Measurements from ENCODE around the gene SLC22A7.
A peak's percentile ranks its signal among the peaks of the same experiment; 100 is the strongest.

The SLC22A7 gene

DNA sequence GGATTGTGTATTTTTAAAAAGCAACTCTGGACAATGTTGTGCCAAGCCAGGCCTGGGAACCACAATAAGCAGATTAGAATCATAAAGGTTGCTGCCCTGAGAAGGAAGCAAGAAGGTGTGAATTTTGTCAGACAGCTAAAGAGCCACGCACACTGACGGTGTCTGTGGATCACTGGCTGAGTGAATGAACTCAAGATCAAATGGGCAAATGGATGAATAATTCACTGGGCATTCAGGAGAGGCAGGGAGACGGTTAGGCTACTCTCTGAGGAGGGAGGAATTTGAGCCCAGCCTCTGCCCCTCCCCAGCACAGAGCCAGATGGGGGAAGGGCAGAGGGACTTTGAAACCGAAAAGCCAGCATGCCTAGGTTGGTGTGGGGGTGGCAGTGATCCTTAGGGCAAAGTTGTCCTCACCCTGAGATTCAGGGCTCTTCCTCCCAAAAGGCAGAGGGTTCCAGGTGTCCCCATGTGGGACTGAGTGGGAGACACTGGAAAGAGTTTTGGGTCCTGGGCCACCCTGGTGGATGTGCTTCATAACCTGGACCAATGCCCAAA, 19.5 kb upstream of the SLC22A7 start:
- peaks cover 8% of the 10 kb centered on the region for H3K36me3 Mint-ChIP-seq (ENCODE audit: insufficient read depth)
- no peak overlapping the region for H3K4me3 Mint-ChIP-seq
- H3K4me1 Mint-ChIP-seq = peaks cover 13% of the 10 kb centered on the region
- H3K9me3 Mint-ChIP-seq = no peaks in the 10 kb centered on the region
- H3K27ac Mint-ChIP-seq (ENCODE audit: low read depth) = peak overlapping the region; percentile 20
- DNase-seq (ENCODE audit: low spot score in 2 of 2) = no peak
- ATAC-seq (replicated peaks; ENCODE audit: extremely low read depth, poor library complexity, severe bottlenecking) = no peak
- peaks cover 75% of the 10 kb centered on the region for H3K27me3 Mint-ChIP-seq

DNA sequence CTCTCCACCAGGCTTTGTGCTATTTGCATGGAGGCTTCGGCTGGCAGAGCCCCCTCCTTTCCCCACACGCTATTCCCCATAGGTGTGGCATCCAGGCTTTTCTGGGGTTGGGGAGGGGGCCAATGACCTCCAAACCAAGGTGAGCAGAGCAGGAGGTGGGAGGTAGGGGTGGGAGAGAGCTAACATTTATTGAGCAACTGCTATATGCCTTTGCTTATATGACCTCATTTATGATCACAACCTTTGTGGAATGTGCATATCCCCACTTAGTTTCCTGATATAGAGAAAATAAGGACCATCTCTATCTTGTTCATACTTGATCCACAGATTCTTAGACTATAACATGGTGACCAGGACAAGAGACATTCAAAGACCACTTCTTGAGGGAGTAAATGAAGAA, 17.8 kb upstream of the SLC22A7 start:
- no peak overlapping the region for H3K27ac Mint-ChIP-seq (ENCODE audit: low read depth)
- ATAC-seq (replicated peaks; ENCODE audit: extremely low read depth, poor library complexity, severe bottlenecking) (no peak), DNase-seq (ENCODE audit: low spot score in 2 of 2) (no peak)
- H3K27me3 Mint-ChIP-seq = peaks cover 62% of the 10 kb centered on the region
- no peaks in the 10 kb centered on the region for H3K9me3 Mint-ChIP-seq
- no peak overlapping the region for H3K4me3 Mint-ChIP-seq
- H3K36me3 Mint-ChIP-seq (ENCODE audit: insufficient read depth) = peaks cover 6% of the 10 kb centered on the region
- peaks cover 13% of the 10 kb centered on the region for H3K4me1 Mint-ChIP-seq

DNA sequence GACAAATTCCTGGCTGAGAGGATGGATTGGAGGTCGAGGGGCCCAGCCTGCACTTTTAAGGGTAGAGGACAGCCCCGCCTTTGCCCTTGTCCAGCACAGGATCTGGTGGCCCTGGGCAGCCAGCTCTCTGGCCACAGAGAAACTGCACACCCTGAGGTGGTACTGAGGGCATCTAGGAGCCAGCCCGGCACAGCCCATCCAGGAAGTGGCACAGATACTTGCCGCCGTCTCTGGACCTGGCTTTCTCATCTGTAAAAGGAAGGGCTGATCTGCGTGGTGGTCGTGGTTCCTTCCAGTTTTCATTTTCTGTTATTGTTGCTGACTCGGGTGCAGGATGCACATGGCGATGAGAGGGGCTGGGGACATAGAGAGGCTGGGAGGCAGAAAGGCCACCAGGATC, 16.0 kb upstream of the SLC22A7 start:
- Mint-ChIP-seq H3K27ac (ENCODE audit: low read depth) (no peak overlapping the region), H3K4me1 (peaks cover 6% of the 10 kb centered on the region), H3K9me3 (no peaks in the 10 kb centered on the region), H3K36me3 (ENCODE audit: insufficient read depth) (peaks cover 4% of the 10 kb centered on the region), H3K27me3 (peaks cover 65% of the 10 kb centered on the region), H3K4me3 (no peak overlapping the region)
- ATAC-seq (replicated peaks; ENCODE audit: extremely low read depth, poor library complexity, severe bottlenecking) = no peak
- no peak for DNase-seq (ENCODE audit: low spot score in 2 of 2)

GRCh38 chr6:43282636-43283513, 15.2 kb upstream of the SLC22A7 start:
- Mint-ChIP-seq H3K27me3 (peaks cover 64% of the 10 kb centered on the region), H3K4me3 (no peak overlapping the region), H3K27ac (ENCODE audit: low read depth) (no peak overlapping the region), H3K36me3 (ENCODE audit: insufficient read depth) (peaks cover 4% of the 10 kb centered on the region), H3K9me3 (no peaks in the 10 kb centered on the region), H3K4me1 (peaks cover 6% of the 10 kb centered on the region)
- ATAC-seq (replicated peaks; ENCODE audit: extremely low read depth, poor library complexity, severe bottlenecking) (no peak), DNase-seq (ENCODE audit: low spot score in 2 of 2) (no peak)

DNA sequence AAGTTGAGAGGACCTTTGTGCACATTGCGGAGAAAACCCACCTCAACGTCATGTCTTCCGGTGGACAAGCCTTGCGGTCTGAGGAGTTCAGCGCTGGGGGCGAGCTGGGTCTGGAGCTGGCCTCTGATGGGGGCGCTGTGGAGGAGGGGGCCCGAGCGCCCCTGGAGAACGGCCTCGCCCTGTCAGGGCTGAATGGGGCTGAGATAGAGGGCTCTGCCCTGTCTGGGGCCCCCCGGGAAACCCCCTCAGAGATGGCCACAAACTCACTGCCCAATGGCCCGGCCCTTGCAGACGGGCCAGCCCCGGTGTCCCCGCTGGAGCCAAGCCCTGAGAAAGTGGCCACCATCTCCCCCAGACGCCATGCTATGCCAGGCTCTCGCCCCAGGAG, 14.6 kb upstream of the SLC22A7 start:
- Mint-ChIP-seq H3K27me3 (peaks cover 59% of the 10 kb centered on the region), H3K27ac (ENCODE audit: low read depth) (no peak overlapping the region), H3K4me1 (peaks cover 3% of the 10 kb centered on the region), H3K36me3 (ENCODE audit: insufficient read depth) (peaks cover 3% of the 10 kb centered on the region), H3K9me3 (no peaks in the 10 kb centered on the region), H3K4me3 (no peak overlapping the region)
- DNase-seq (ENCODE audit: low spot score in 2 of 2) = no peak
- no peak for ATAC-seq (replicated peaks; ENCODE audit: extremely low read depth, poor library complexity, severe bottlenecking)

- Mint-ChIP-seq H3K4me1 (no peaks in the 10 kb centered on the region), H3K36me3 (ENCODE audit: insufficient read depth) (peaks cover 1% of the 10 kb centered on the region), H3K9me3 (no peaks in the 10 kb centered on the region)
Measured at GRCh38 chr6:43283905-43284304, 14.2 kb upstream of the SLC22A7 start.

GRCh38 chr6:43284991-43285781, 12.9 kb upstream of the SLC22A7 start:
- H3K27ac Mint-ChIP-seq (ENCODE audit: low read depth) = no peak overlapping the region
- no peak for DNase-seq (ENCODE audit: low spot score in 2 of 2)
- H3K4me3 Mint-ChIP-seq = no peak overlapping the region
- H3K4me1 Mint-ChIP-seq = no peaks in the 10 kb centered on the region
- no peaks in the 10 kb centered on the region for H3K9me3 Mint-ChIP-seq
- H3K36me3 Mint-ChIP-seq (ENCODE audit: insufficient read depth) = peaks cover 1% of the 10 kb centered on the region
- ATAC-seq (replicated peaks; ENCODE audit: extremely low read depth, poor library complexity, severe bottlenecking) = no peak
- peaks cover 51% of the 10 kb centered on the region for H3K27me3 Mint-ChIP-seq

More at GRCh38 chr6:43283905-43284304, 14.2 kb upstream of the SLC22A7 start:
- H3K4me3 Mint-ChIP-seq = no peak overlapping the region
- H3K27ac Mint-ChIP-seq (ENCODE audit: low read depth) = no peak overlapping the region
- DNase-seq (ENCODE audit: low spot score in 2 of 2) (no peak), ATAC-seq (replicated peaks; ENCODE audit: extremely low read depth, poor library complexity, severe bottlenecking) (no peak)
- peaks cover 55% of the 10 kb centered on the region for H3K27me3 Mint-ChIP-seq

DNA sequence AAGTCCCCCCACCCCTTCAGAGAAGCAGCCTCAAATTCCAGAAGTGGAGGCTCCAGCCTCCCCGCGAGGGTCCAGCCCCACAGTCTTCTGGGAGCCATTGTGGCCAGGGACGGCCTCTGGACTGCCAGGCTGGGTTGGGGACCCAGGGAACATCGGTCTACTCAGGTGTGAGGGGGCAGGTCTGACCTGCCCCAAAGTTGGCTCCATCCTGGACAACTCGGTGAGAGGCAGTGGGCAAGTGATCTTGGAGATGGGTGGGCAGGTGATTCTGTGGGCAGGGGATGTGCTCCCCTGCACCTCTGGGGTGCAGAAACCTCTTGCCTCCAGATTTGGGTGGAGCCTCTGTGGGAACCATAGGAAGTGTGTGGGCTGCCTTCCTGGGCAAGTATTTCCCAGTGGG, 12.2 kb upstream of the SLC22A7 start:
- Mint-ChIP-seq H3K27me3 (peaks cover 45% of the 10 kb centered on the region), H3K4me3 (no peak overlapping the region), H3K27ac (ENCODE audit: low read depth) (no peak overlapping the region), H3K9me3 (no peaks in the 10 kb centered on the region), H3K4me1 (no peaks in the 10 kb centered on the region), H3K36me3 (ENCODE audit: insufficient read depth) (peaks cover 1% of the 10 kb centered on the region)
- DNase-seq (ENCODE audit: low spot score in 2 of 2) (no peak), ATAC-seq (replicated peaks; ENCODE audit: extremely low read depth, poor library complexity, severe bottlenecking) (no peak)

- no peak for ATAC-seq (replicated peaks; ENCODE audit: extremely low read depth, poor library complexity, severe bottlenecking)
- H3K27ac Mint-ChIP-seq (ENCODE audit: low read depth) = no peak overlapping the region
- no peak overlapping the region for H3K4me3 Mint-ChIP-seq
- DNase-seq (ENCODE audit: low spot score in 2 of 2) = no peak
- H3K9me3 Mint-ChIP-seq = no peaks in the 10 kb centered on the region
- peaks cover 1% of the 10 kb centered on the region for H3K36me3 Mint-ChIP-seq (ENCODE audit: insufficient read depth)
- peaks cover 38% of the 10 kb centered on the region for H3K27me3 Mint-ChIP-seq
- H3K4me1 Mint-ChIP-seq = no peaks in the 10 kb centered on the region
Measured at GRCh38 chr6:43286456-43286979, 11.5 kb upstream of the SLC22A7 start.

- DNase-seq (ENCODE audit: low spot score in 2 of 2) (no peak), ATAC-seq (replicated peaks; ENCODE audit: extremely low read depth, poor library complexity, severe bottlenecking) (no peak)
- Mint-ChIP-seq H3K4me1 (no peaks in the 10 kb centered on the region), H3K36me3 (ENCODE audit: insufficient read depth) (peaks cover 1% of the 10 kb centered on the region), H3K27me3 (peaks cover 32% of the 10 kb centered on the region), H3K27ac (ENCODE audit: low read depth) (no peak overlapping the region), H3K4me3 (no peak overlapping the region), H3K9me3 (no peaks in the 10 kb centered on the region)
Measured at GRCh38 chr6:43286980-43287716, 10.9 kb upstream of the SLC22A7 start.

DNA sequence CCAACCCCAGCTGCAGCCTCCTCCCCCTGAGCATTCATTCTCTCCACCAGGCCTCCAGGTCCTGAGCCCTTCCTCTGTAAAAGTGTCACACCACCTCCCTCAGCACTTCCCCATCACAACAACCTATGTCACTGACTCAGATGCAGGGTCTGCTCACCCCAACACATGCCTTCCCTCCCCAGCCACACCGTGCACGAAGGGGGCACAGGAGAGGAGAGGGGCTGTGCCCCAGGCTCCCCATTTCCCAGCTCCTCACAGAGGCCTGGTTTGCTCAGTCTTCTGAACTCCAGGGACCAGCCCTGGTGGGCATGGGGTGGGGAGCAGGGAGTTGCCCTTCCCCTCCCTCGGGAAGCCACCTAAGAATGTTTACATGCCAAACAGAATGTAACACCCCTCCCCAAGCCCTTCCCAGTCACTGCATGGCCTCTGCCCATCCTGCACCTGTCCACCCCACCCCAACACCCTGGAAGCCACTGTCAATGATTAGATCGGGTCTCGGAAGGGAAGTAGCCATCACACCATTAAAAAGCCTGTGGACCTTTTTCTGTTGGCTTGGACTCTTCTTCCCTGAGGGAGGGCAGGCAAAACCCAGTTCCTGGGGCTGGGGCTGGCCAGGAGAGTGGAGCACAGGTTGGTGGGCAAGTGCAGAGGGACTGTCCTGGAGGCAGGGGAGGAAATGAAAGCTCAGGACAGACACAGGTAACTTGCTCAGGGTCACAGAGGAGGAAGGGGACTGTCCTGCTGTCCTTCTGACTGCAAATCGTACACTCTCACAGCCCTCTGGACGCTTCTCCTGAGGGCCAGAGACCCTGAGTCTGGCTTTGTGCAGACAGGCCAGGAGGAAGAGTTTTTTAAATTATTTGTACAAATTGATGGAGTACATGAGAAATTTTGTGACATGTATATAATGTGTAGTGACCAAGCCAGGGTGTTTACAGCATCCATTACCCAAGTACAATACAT, 10.1 kb upstream of the SLC22A7 start:
- H3K27me3 Mint-ChIP-seq = peaks cover 23% of the 10 kb centered on the region
- H3K4me1 Mint-ChIP-seq = no peaks in the 10 kb centered on the region
- DNase-seq (ENCODE audit: low spot score in 2 of 2) (no peak), ATAC-seq (replicated peaks; ENCODE audit: extremely low read depth, poor library complexity, severe bottlenecking) (no peak)
- no peaks in the 10 kb centered on the region for H3K36me3 Mint-ChIP-seq (ENCODE audit: insufficient read depth)
- no peak overlapping the region for H3K4me3 Mint-ChIP-seq
- H3K27ac Mint-ChIP-seq (ENCODE audit: low read depth) = no peak overlapping the region
- H3K9me3 Mint-ChIP-seq = no peaks in the 10 kb centered on the region

All from central memory CD8-positive, alpha-beta T cell (primary cell).